Keratinocyte (primary cell): ENCODE results near the gene ZNF205. TPM values are rescaled to one million over a fixed set of nuclear protein-coding genes. Genes with fewer than 3 reads are reported as not detected.

Source experiments
- DNase-seq: peaks from one replicate; pipeline ENCODE4 v3.0.0-alpha.2; 2011; ENCODE audit warnings: low read depth, missing footprints, low spot score
- FAIRE-seq: peaks from 2 replicates; lab custom pipeline; 2011; peaks lifted over from hg19 to GRCh38; lab: Jason Lieb, UNC
- H2AFZ ChIP-seq: 2 replicates; pipeline ENCODE4 v1.6.0; 2012; ENCODE audit warnings: low read length, control low read depth, inconsistent platforms; ENCODE audit not compliant: control insufficient read depth
- H3K27ac ChIP-seq: 2 replicates; pipeline ENCODE4 v1.5.1; 2011; ENCODE audit warnings: low read length; ENCODE audit not compliant: control insufficient read depth, insufficient read depth
- H3K27me3 ChIP-seq: 3 replicates; pipeline ENCODE4 v1.6.0; 2011; ENCODE audit warnings: low read length; ENCODE audit not compliant: control insufficient read depth, insufficient read depth; ENCODE audit errors: extremely low read depth
- H3K36me3 ChIP-seq, 2 experiments: 2 replicates in 1 of 2; 3 replicates in 1 of 2; pipeline ENCODE4 v1.5.1; 2011; ENCODE audit warnings: low read length in 2 of 2, mild to moderate bottlenecking in 1 of 2; ENCODE audit not compliant: control insufficient read depth in 2 of 2, insufficient read depth in 2 of 2; ENCODE audit errors: extremely low read depth in 1 of 2
- H3K4me1 ChIP-seq: 3 replicates; pipeline ENCODE4 v1.5.1; 2011; ENCODE audit warnings: low read length; ENCODE audit not compliant: control insufficient read depth, insufficient read depth; ENCODE audit errors: extremely low read depth
- H3K4me2 ChIP-seq: 3 replicates; pipeline ENCODE4 v1.6.0; 2011; ENCODE audit warnings: low read depth, low read length; ENCODE audit not compliant: control insufficient read depth, insufficient read depth; ENCODE audit errors: extremely low read depth
- H3K4me3 ChIP-seq, 3 experiments: fragments of 200-600 bp in 1 of 3; sonication (generic) in 1 of 3; 2 replicates in 2 of 3; 3 replicates in 1 of 3; pipeline ENCODE4 v1.5.1; 2011 to 2016; ENCODE audit warnings: low read length in 3 of 3, mild to moderate bottlenecking in 3 of 3, control low read depth in 2 of 3, inconsistent platforms in 1 of 3, low read depth in 1 of 3, mixed read lengths in 1 of 3, mixed run types in 1 of 3, moderate library complexity in 1 of 3; ENCODE audit not compliant: control insufficient read depth in 2 of 3, insufficient read depth in 2 of 3; ENCODE audit errors: extremely low read depth in 1 of 3
- H3K79me2 ChIP-seq: 2 replicates; pipeline ENCODE4 v1.6.0; 2012; ENCODE audit warnings: low read length; ENCODE audit not compliant: control insufficient read depth, insufficient read depth
- H3K9ac ChIP-seq: 3 replicates; pipeline ENCODE4 v1.6.0; 2011; ENCODE audit warnings: low read length; ENCODE audit not compliant: control insufficient read depth, insufficient read depth; ENCODE audit errors: extremely low read depth
- H3K9me1 ChIP-seq: 3 replicates; pipeline ENCODE4 v1.6.0; 2011; ENCODE audit warnings: low read length; ENCODE audit not compliant: control insufficient read depth, insufficient read depth; ENCODE audit errors: extremely low read depth
- H3K9me3 ChIP-seq: 2 replicates; pipeline ENCODE4 v1.5.1; 2012; ENCODE audit warnings: low read depth, low read length; ENCODE audit not compliant: control insufficient read depth
- H4K20me1 ChIP-seq: 3 replicates; pipeline ENCODE4 v1.6.0; 2011; ENCODE audit warnings: low read length; ENCODE audit not compliant: control insufficient read depth, insufficient read depth; ENCODE audit errors: extremely low read depth
- CTCF ChIP-seq, 3 experiments: IDR thresholded peaks in 1 of 3; conservative IDR thresholded peaks in 1 of 3; optimal IDR thresholded peaks in 1 of 3; 2 replicates in 2 of 3; 3 replicates in 1 of 3; pipeline versions ENCODE3 to v1.5.1; 2011; ENCODE audit warnings: low read length in 3 of 3, mild to moderate bottlenecking in 3 of 3, moderate library complexity in 2 of 3, control low read depth in 1 of 3, inconsistent platforms in 1 of 3; ENCODE audit not compliant: insufficient read depth in 2 of 3; ENCODE audit errors: extremely low read depth in 1 of 3
- EZH2 ChIP-seq: IDR thresholded peaks from one replicate; pipeline ENCODE4 v1.6.1; 2012; ENCODE audit warnings: inconsistent platforms, mild to moderate bottlenecking, low read length, moderate library complexity
- dilution Hi-C: fragments of 300-500 bp; cut with MboI; formaldehyde crosslinking; loops from one replicate; pipeline ENCODE4 v1.7.0; 2020; ENCODE audit warnings: low sequenced_read_pairs; ENCODE audit not compliant: extremely low pct_ligation_motif_present
- polyA plus RNA-seq, 5 experiments: library from polyadenylated mRNA; depleted of rRNA in 3 of 5; stranded (reverse) in 3 of 5; stranded (forward) in 1 of 5; unstranded in 1 of 5; fragments of >200 nt; gene quantifications; 1 replicate in 1 of 5; 2 replicates in 3 of 5; 3 replicates in 1 of 5; pipeline versions ENCODE4 v1.2.1 to v1.2.3, GENCODE V29; 2011 to 2012; ENCODE audit warnings: missing spikeins in 2 of 5, low read depth in 1 of 5, low replicate concordance in 1 of 5

Gene ZNF205
- polyA plus RNA-seq, 1 donor (not counting 4 experiments of a cell fraction or from before 2014, with no cell fraction given), result 6.0 TPM

GRCh38 chr16:3084491-3084890 is 27.9 kb upstream of the ZNF205 start:
- Histone ChIP-seq H3K27ac (no peak overlapping the region), H3K9me3 (no peaks in the 10 kb centered on the region), H3K4me3 (no peak overlapping the region), H3K36me3 (no peaks in the 10 kb centered on the region), H3K4me2 (no peak overlapping the region), H3K9ac (no peak overlapping the region), H3K27me3 (peaks cover 23% of the 10 kb centered on the region), H3K9me1 (no peaks in the 10 kb centered on the region), H4K20me1 (no peaks in the 10 kb centered on the region), H2AFZ (no peak overlapping the region), H3K4me1 (no peaks in the 10 kb centered on the region), H3K79me2 (no peaks in the 10 kb centered on the region)
- DNase-seq, result no peak
- FAIRE-seq, result no peak
- TF ChIP-seq EZH2 (no peak), CTCF (optimal IDR thresholded peaks at IDR 0.05 in 1 of 3, IDR thresholded peaks at IDR 0.05 in 1 of 3, conservative IDR thresholded peaks at IDR 0.05 in 1 of 3; ENCODE audit: extremely low read depth in 1 of 3, insufficient read depth in 2 of 3, low read length in 3 of 3) (no peak)
- dilution Hi-C loops, result no loop called here

GRCh38 chr16:3084969-3085670 is 27.3 kb upstream of the ZNF205 start:
- no peak for FAIRE-seq
- Histone ChIP-seq H3K4me1 (no peaks in the 10 kb centered on the region), H3K4me2 (no peak overlapping the region), H3K9me3 (no peaks in the 10 kb centered on the region), H3K27ac (no peak overlapping the region), H3K4me3 (no peak overlapping the region), H3K27me3 (peaks cover 17% of the 10 kb centered on the region), H4K20me1 (no peaks in the 10 kb centered on the region), H2AFZ (no peak overlapping the region), H3K79me2 (no peaks in the 10 kb centered on the region), H3K36me3 (no peaks in the 10 kb centered on the region), H3K9ac (no peak overlapping the region), H3K9me1 (no peaks in the 10 kb centered on the region)
- DNase-seq, result no peak
- dilution Hi-C loops, result no loop called here
- no peak for TF ChIP-seq CTCF (optimal IDR thresholded peaks at IDR 0.05 in 1 of 3, IDR thresholded peaks at IDR 0.05 in 1 of 3, conservative IDR thresholded peaks at IDR 0.05 in 1 of 3; ENCODE audit: extremely low read depth in 1 of 3, insufficient read depth in 2 of 3, low read length in 3 of 3)
- no peak for TF ChIP-seq EZH2
